ENCODE results near the gene PSMB7. TPM values are rescaled to one million over a fixed set of nuclear protein-coding genes. Genes with fewer than 3 reads are reported as not detected.

Gene PSMB7
- total RNA-seq, 3 donors from 2014 or later (not counting 1 experiment from before 2014, with no cell fraction given): 75.6 to 75.9 (median 75.8) TPM

DNA sequence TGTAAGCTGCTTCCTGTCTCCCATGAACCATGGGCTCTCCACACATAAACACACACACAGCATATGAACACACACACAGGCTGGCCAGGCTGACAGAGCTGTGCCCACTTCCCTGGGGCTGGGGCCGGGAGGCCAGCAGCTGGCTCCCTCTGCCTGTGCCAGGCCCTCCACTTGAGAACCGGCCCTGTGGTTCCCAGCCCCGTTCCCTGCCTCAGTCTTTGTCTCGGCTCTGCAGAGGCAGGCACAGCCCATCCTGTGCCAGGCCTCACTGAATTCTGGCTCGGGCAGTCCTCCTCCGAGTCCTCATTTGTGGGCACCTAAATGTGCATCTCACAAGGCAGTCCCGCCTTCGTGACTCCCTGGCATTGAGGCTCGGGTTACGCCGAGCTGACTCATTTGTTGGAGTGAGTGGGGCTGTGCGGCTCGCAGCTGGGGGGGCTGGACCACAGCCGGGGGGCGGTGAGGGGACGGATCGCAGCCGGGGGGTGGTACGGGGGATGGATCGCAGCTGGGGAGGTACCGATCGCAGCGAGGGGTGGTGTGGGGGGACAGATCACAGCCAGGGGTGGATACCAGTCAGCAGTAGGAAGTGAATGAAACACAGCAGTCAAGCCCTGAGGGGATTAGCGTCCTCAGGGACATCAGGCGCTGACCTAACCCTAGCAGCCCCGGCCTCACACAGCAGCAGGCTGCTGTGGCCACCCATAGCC is 72.3 kb downstream of the PSMB7 start:
- Mint-ChIP-seq H3K27me3 (ENCODE audit: low read depth in 2 of 2) (no peaks in the 10 kb centered on the region), H3K4me1 (peaks cover 0 to 6% of the 10 kb centered on the region in 2 donors), H3K36me3 (no peaks in the 10 kb centered on the region), H3K27ac (no peak overlapping the region), H3K9me3 (no peaks in the 10 kb centered on the region), H3K4me3 (no peak overlapping the region)
- ATAC-seq: no peak
- Histone ChIP-seq H3K27ac (ENCODE audit: low read length) (no peak overlapping the region), H3K36me3 (ENCODE audit: control insufficient read depth, insufficient read depth, low read length) (peaks cover 47% of the 10 kb centered on the region), H3K9me3 (ENCODE audit: control insufficient read depth, insufficient read depth, low read length) (no peaks in the 10 kb centered on the region), H3K4me3 (ENCODE audit: low read length) (no peak overlapping the region), H3K27me3 (ENCODE audit: control insufficient read depth, insufficient read depth, low read length) (no peaks in the 10 kb centered on the region), H3K4me1 (ENCODE audit: control insufficient read depth, insufficient read depth, low read length) (no peaks in the 10 kb centered on the region)
- WGBS (ENCODE audit: insufficient coverage): 93% methylated on average over 24 of the region's 26 CpGs
- intact Hi-C loops (cut with micrococcal nuclease): no loop called here
- no peak for DNase-seq
- TF ChIP-seq, protein P1, sequence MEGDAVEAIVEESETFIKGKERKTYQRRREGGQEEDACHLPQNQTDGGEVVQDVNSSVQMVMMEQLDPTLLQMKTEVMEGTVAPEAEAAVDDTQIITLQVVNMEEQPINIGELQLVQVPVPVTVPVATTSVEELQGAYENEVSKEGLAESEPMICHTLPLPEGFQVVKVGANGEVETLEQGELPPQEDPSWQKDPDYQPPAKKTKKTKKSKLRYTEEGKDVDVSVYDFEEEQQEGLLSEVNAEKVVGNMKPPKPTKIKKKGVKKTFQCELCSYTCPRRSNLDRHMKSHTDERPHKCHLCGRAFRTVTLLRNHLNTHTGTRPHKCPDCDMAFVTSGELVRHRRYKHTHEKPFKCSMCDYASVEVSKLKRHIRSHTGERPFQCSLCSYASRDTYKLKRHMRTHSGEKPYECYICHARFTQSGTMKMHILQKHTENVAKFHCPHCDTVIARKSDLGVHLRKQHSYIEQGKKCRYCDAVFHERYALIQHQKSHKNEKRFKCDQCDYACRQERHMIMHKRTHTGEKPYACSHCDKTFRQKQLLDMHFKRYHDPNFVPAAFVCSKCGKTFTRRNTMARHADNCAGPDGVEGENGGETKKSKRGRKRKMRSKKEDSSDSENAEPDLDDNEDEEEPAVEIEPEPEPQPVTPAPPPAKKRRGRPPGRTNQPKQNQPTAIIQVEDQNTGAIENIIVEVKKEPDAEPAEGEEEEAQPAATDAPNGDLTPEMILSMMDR (IDR thresholded peaks at IDR 0.05): no peak

DNA sequence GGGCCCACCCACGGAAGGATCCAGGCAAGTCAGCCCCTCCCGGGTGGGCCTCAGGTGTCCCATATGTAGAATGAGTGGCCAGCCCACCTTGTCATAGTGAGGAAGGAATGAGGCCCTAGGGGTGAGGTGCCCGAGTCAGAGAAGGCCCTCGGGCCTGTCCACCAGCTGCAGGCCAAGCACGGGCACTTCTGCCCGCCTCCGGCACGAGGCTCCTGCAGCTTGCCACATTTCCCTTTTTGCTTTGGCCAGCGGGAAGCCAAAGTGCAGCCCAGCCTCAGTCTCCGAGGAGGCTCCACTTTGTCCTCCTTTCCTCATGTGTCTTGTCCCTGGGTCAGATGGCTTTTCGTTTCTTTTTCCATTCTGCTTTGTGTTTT is 72.9 kb downstream of the PSMB7 start:
- Histone ChIP-seq H3K4me3 (ENCODE audit: low read length) (no peak overlapping the region), H3K27me3 (ENCODE audit: control insufficient read depth, insufficient read depth, low read length) (no peaks in the 10 kb centered on the region), H3K4me1 (ENCODE audit: control insufficient read depth, insufficient read depth, low read length) (no peaks in the 10 kb centered on the region), H3K27ac (ENCODE audit: low read length) (no peak overlapping the region), H3K9me3 (ENCODE audit: control insufficient read depth, insufficient read depth, low read length) (no peaks in the 10 kb centered on the region), H3K36me3 (ENCODE audit: control insufficient read depth, insufficient read depth, low read length) (peaks cover 45% of the 10 kb centered on the region)
- TF ChIP-seq, protein P1 (IDR thresholded peaks at IDR 0.05): no peak
- Mint-ChIP-seq H3K4me3 (no peak overlapping the region), H3K27ac (no peak overlapping the region), H3K9me3 (no peaks in the 10 kb centered on the region), H3K36me3 (no peaks in the 10 kb centered on the region), H3K27me3 (ENCODE audit: low read depth in 2 of 2) (no peaks in the 10 kb centered on the region), H3K4me1 (peaks cover 0 to 6% of the 10 kb centered on the region in 2 donors)
- DNase-seq (no peak), ATAC-seq (no peak)
- intact Hi-C loops (cut with micrococcal nuclease): no loop called here
- WGBS (ENCODE audit: insufficient coverage): 93% methylated on average over 11 of the region's 11 CpGs

DNA sequence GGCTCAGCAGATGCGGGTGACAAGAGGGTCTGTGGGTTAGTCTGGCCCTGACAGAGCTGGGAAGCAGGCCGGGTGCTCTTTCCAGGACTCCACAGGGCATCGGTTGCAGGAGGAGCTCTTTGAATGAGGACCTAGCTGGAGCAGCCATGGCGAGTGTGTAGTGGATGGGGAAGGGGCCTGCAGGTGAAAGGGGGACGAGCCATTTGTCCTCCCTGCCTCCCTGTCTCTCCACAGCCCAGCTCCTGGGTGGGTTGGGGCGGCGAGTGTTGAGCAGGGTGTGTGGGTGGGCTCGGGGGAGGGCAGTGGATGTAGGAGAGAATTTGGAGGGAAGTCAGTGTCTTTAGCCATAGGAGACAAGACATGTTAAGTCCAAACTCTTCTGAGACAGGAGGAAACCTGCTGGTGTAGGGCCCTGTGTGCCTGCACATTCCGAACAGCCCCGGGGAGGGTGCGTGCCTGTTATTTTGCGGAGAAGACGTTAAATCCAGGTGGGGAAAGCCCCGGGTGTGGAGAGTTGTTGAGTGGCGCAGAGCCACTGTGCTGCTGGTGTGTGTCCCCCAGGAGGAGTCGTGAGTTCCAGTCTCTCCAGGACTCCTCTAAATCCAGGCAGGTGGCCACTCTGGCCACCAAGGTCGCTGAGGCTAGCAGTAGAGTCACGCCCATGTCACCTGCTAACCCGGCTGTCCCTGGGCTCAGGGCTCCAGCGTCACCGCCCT is 73.6 kb downstream of the PSMB7 start:
- peaks cover 42% of the 10 kb centered on the region for H3K36me3 ChIP-seq (ENCODE audit: control insufficient read depth, insufficient read depth, low read length)
- TF ChIP-seq, protein P1 (IDR thresholded peaks at IDR 0.05): no peak
- no peaks in the 10 kb centered on the region for H3K27me3 Mint-ChIP-seq (ENCODE audit: low read depth in 2 of 2)
- H3K9me3 Mint-ChIP-seq: no peaks in the 10 kb centered on the region
- intact Hi-C loops (cut with micrococcal nuclease): no loop called here
- no peak overlapping the region for H3K4me3 Mint-ChIP-seq
- WGBS (ENCODE audit: insufficient coverage): 85% methylated on average over 21 of the region's 21 CpGs
- H3K27me3 ChIP-seq (ENCODE audit: control insufficient read depth, insufficient read depth, low read length): no peaks in the 10 kb centered on the region
- no peaks in the 10 kb centered on the region for H3K36me3 Mint-ChIP-seq
- H3K4me1 ChIP-seq (ENCODE audit: control insufficient read depth, insufficient read depth, low read length): no peaks in the 10 kb centered on the region
- no peak for ATAC-seq
- H3K27ac Mint-ChIP-seq: peak overlapping the region in 1 of 2 donors; percentile 53
- no peak for DNase-seq
- H3K27ac ChIP-seq (ENCODE audit: low read length): no peak overlapping the region
- H3K9me3 ChIP-seq (ENCODE audit: control insufficient read depth, insufficient read depth, low read length): no peaks in the 10 kb centered on the region
- peaks cover 0 to 6% of the 10 kb centered on the region in 2 donors for H3K4me1 Mint-ChIP-seq
- no peak overlapping the region for H3K4me3 ChIP-seq (ENCODE audit: low read length)

Data from natural killer cell (primary cell).